Stomach (tissue), 9 donors: ENCODE results near the gene HPGD. TPM values are rescaled to one million over a fixed set of nuclear protein-coding genes. Genes with fewer than 3 reads are reported as not detected.

Experiments used
- DNase-seq, 2 donors: peaks; one replicate each; pipeline versions ENCODE4 v3.0.0 to v3.0.0-alpha.2; 2013 to 2019
- H3K27ac ChIP-seq, 5 donors: fragments of 200-600 bp in 4 of 5; sonication (generic) in 4 of 5; one replicate each; pipeline ENCODE4 v1.5.1; 2013 to 2019; ENCODE audit warnings: mild to moderate bottlenecking in 1 of 5, moderate library complexity in 1 of 5
- H3K27me3 ChIP-seq, 3 donors: fragments of 200-600 bp; sonication (generic); one replicate each; pipeline ENCODE4 v1.5.1; 2017 to 2019; ENCODE audit warnings: mixed run types in 1 of 3
- H3K36me3 ChIP-seq, 4 donors: fragments of 200-600 bp; sonication (generic); 1 replicate in 3 of 4; 2 replicates in 1 of 4; pipeline ENCODE4 v1.5.1; 2016 to 2019
- H3K4me1 ChIP-seq, 4 donors: fragments of 200-600 bp; sonication (generic); one replicate each; pipeline ENCODE4 v1.5.1; 2016 to 2019
- H3K4me3 ChIP-seq, 4 donors: fragments of 200-600 bp; sonication (generic) in 3 of 4; one replicate each; pipeline ENCODE4 v1.5.1; 2016 to 2019; ENCODE audit warnings: mild to moderate bottlenecking in 1 of 4
- H3K9me3 ChIP-seq, 4 donors: fragments of 200-600 bp; sonication (generic); one replicate each; pipeline ENCODE4 v1.5.1; 2016 to 2019
- EP300 ChIP-seq: sonication (generic); formaldehyde crosslinking; IDR thresholded peaks from one replicate; pipeline ENCODE4 v1.6.1; 2017; ENCODE audit warnings: antibody characterized with exemption
- POLR2A ChIP-seq, 4 donors: fragments of 450-650 bp; IDR thresholded peaks; one replicate each; pipeline ENCODE4 v1.6.1; 2016; ENCODE audit warnings: antibody characterized with exemption in 4 of 4, control low read depth in 2 of 4, mild to moderate bottlenecking in 1 of 4, moderate library complexity in 1 of 4
- POLR2AphosphoS5 ChIP-seq, 3 donors: sonication (generic); formaldehyde crosslinking; IDR thresholded peaks; one replicate each; pipeline ENCODE4 v1.6.1; 2016; ENCODE audit warnings: antibody characterized with exemption in 3 of 3
- WGBS, 5 donors: extraction: QIAGEN DNeasy Blood & Tissue Kit in 3 of 5; methylation state at CpG; one replicate each; pipeline versions ENCODE4 v1.1.5 to v1.1.7; 2013 to 2018; 5-methylcytosine and 5-hydroxymethylcytosine counted together
- intact Hi-C: fragments of 100-400 bp; cut with DNase I; formaldehyde crosslinking; loops from one replicate; pipeline ENCODE4 v1.15.1; 2023; ENCODE audit warnings: low total_unique reads
- polyA plus RNA-seq, 3 donors: library from polyadenylated mRNA; stranded (reverse); fragments of 200-250 nt; gene quantifications; one replicate each; pipeline ENCODE4 v1.2.3, GENCODE V29; 2013
- total RNA-seq, 5 donors: library from RNA; depleted of rRNA; stranded (reverse); fragments of >200 nt; gene quantifications; one replicate each; pipeline versions ENCODE4 v1.1.0 to v1.2.3, GENCODE V29; 2014 to 2016
- TF ChIP-seq, protein P1 (sequence below), 7 experiments: fragments of 450-650 bp in 4 of 7; fragments of 200-600 bp in 3 of 7; sonication (generic) in 3 of 7; IDR thresholded peaks; one replicate each; pipeline ENCODE4 v1.5.1; 2016 to 2019; ENCODE audit warnings: antibody characterized with exemption in 7 of 7, control low read depth in 2 of 7, mild to moderate bottlenecking in 1 of 7
- donor health status: healthy with polysubstance abuse.
- donor health status: Bipolar disorder and iron deficiency.
- donor health status: healthy.

HPGD gene
- total and polyA plus RNA-seq, 8 donors, result 13.6 to 492 (median 51.0) TPM

DNA sequence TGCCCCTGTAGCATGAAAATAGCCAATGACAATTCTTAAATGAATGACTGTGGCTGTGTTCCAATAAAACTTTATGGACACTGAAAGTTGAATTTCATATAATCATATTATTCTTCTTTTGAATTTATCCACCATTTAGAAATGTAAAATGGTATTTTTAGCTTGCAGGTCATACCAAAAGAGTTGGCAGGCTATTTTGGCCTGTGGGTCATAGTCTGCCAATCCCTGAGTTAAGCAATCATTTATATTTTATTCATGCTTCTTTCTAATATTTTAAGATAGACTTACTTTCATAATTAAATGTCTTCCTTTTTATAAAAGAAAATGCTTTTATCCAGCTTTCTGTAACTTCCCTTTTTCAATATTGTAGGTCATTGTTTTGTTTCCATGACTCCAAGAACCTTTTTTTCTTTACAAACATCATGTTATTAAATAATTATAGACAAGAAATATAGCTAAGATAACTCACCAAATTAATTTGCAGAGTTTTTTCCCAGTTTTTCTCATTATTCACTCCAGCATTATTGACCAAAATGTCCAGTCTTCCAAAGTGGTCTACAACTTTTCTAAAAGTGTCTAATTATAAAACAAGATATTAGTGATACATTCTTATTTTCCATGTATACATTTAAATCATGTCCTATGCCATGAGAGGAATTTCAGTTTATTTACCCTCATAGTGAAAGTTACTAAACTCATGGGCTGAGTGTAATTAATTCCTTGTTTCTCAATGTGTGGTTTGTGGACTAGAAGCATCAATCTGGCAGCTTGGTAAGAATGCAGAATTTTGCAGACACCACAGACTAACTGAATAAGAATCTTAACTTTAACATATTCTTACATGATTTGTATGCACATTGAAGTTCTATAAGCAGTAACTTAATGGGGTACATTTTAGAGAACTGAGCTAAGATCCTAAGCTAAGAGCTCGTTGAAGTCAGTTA is 4.5 kb downstream of the HPGD start:
- Histone ChIP-seq H3K36me3 (peaks cover 0 to 5% (median 0%) of the 10 kb centered on the region in 4 donors), H3K4me3 (no peak overlapping the region), H3K9me3 (no peaks in the 10 kb centered on the region), H3K27ac (no peak overlapping the region), H3K27me3 (peaks cover 0 to 7% (median 0%) of the 10 kb centered on the region in 3 donors), H3K4me1 (peaks cover 8 to 35% (median 13%) of the 10 kb centered on the region in 4 donors)
- TF ChIP-seq, protein P1, sequence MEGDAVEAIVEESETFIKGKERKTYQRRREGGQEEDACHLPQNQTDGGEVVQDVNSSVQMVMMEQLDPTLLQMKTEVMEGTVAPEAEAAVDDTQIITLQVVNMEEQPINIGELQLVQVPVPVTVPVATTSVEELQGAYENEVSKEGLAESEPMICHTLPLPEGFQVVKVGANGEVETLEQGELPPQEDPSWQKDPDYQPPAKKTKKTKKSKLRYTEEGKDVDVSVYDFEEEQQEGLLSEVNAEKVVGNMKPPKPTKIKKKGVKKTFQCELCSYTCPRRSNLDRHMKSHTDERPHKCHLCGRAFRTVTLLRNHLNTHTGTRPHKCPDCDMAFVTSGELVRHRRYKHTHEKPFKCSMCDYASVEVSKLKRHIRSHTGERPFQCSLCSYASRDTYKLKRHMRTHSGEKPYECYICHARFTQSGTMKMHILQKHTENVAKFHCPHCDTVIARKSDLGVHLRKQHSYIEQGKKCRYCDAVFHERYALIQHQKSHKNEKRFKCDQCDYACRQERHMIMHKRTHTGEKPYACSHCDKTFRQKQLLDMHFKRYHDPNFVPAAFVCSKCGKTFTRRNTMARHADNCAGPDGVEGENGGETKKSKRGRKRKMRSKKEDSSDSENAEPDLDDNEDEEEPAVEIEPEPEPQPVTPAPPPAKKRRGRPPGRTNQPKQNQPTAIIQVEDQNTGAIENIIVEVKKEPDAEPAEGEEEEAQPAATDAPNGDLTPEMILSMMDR (IDR thresholded peaks at IDR 0.05), result no peak
- TF ChIP-seq EP300 (no peak), POLR2A (IDR thresholded peaks at IDR 0.05) (no peak), POLR2AphosphoS5 (IDR thresholded peaks at IDR 0.05) (no peak)
- DNase-seq, result no peak
- intact Hi-C loops, result no loop called here
- WGBS, 5 donors, result 63 to 77% (median 68%) methylated on average over 1 of the region's 1 CpG

DNA sequence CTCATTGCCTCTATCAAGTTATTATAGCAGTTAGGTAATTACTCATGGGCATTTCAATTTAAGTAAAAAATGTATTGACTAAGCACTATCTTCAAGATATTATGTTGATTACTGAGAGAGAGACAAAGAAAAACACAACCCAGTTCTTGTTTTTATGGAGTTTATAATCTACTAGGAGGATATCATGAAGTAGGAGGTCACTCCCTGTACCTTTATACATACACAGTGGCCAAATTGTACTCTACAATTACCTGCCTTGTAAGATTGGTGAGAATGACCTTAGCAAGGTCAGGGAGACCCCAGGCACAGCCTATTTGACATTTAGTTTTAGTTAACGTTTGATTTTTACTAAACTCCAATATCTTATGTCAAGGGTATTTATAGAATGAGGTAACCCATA is 5.5 kb downstream of the HPGD start:
- no peak overlapping the region for H3K4me3 ChIP-seq
- DNase-seq, result no peak
- H3K4me1 ChIP-seq, result peaks cover 5 to 38% (median 16%) of the 10 kb centered on the region in 4 donors
- peaks cover 0 to 6% (median 0%) of the 10 kb centered on the region in 4 donors for H3K36me3 ChIP-seq
- no peaks in the 10 kb centered on the region for H3K9me3 ChIP-seq
- intact Hi-C loops, result no loop called here
- WGBS, 5 donors, result 29 to 74% (median 51%) methylated on average over 1 of the region's 1 CpG
- H3K27me3 ChIP-seq, result no peaks in the 10 kb centered on the region
- no peak overlapping the region for H3K27ac ChIP-seq
- TF ChIP-seq EP300 (no peak), POLR2A (IDR thresholded peaks at IDR 0.05) (no peak), POLR2AphosphoS5 (IDR thresholded peaks at IDR 0.05) (no peak)
- TF ChIP-seq, protein P1 (IDR thresholded peaks at IDR 0.05), result no peak

DNA sequence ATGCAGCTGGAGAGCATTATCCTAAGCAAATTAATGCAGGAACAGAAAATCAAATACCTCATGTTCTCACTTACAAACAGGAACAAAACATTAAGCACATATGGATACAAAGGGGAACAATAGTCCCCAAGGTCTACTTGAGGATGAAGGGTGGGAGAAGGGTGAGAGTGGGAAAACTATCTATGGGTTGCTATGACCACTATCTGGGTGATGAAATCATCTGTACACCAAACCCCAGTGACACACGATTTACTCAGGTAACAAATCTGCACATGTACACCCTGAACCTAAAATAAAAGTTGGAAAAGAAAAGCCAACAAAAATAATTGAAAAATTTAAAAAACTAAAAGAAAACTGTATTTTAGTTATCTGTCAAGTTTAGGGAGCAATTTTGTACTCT is 5.9 kb downstream of the HPGD start:
- Histone ChIP-seq H3K36me3 (peaks cover 0 to 11% (median 0%) of the 10 kb centered on the region in 4 donors), H3K27me3 (no peaks in the 10 kb centered on the region), H3K27ac (no peak overlapping the region), H3K4me3 (no peak overlapping the region), H3K9me3 (no peaks in the 10 kb centered on the region), H3K4me1 (peaks cover under 1 to 33% (median 15%) of the 10 kb centered on the region in 4 donors)
- 43 to 79% (median 68%) methylated on average over 1 of the region's 1 CpG for WGBS, 5 donors
- TF ChIP-seq POLR2A (IDR thresholded peaks at IDR 0.05) (no peak), EP300 (no peak), POLR2AphosphoS5 (IDR thresholded peaks at IDR 0.05) (no peak)
- TF ChIP-seq, protein P1 (IDR thresholded peaks at IDR 0.05), result no peak
- no peak for DNase-seq
- intact Hi-C loops, result no loop called here

DNA sequence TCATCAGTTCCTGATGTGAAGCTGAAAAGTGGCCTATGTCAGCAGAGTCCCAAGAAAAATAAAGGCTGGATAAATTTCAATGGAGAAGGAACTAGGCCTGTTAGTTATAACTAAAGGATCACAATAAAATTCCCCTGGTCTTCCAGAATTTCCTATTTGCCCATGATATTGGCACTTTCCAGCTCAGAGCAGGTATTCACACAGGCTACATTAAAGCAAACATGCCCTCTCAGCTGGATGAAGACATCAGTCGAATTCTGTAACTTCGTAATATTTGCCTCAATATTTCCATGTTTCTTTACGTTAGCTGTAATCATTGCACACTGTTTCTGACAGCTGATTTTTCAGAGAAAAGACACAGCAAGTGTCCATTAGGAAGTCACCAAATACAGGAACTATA is 9.5 kb downstream of the HPGD start:
- Histone ChIP-seq H3K27me3 (no peaks in the 10 kb centered on the region), H3K4me3 (no peak overlapping the region), H3K27ac (no peak overlapping the region), H3K9me3 (no peaks in the 10 kb centered on the region), H3K4me1 (peaks cover 0 to 15% (median 4%) of the 10 kb centered on the region in 4 donors), H3K36me3 (peaks cover 0 to 11% (median 0%) of the 10 kb centered on the region in 4 donors)
- TF ChIP-seq EP300, result no peak
- TF ChIP-seq, protein P1 (IDR thresholded peaks at IDR 0.05), result no peak
- TF ChIP-seq POLR2A (IDR thresholded peaks at IDR 0.05), result no peak
- TF ChIP-seq POLR2AphosphoS5 (IDR thresholded peaks at IDR 0.05), result no peak
- intact Hi-C loops, result no loop called here
- WGBS, 5 donors, result 51 to 68% (median 58%) methylated on average over 3 of the region's 3 CpGs
- DNase-seq, result no peak
